GM18508 (cell line): Measurements from ENCODE around the gene EGF.

Experiments used
- ATAC-seq: cut with Tn5 transposase; IDR thresholded peaks from one replicate; pipeline ENCODE4 v1.9.1; 2021; ENCODE audit warnings: moderate number of reproducible peaks; ENCODE audit not compliant: insufficient read depth, unreplicated experiment

The EGF gene

GRCh38 chr4:109953556-109953955 lies 40.9 kb downstream of the EGF start:
- no peak for ATAC-seq

- no peak for ATAC-seq
Measured at GRCh38 chr4:109955146-109955545, 42.5 kb downstream of the EGF start.

- ATAC-seq, result no peak
Measured at GRCh38 chr4:109957227-109957626, 44.5 kb downstream of the EGF start.

- ATAC-seq, result no peak
Measured at GRCh38 chr4:109959195-109959594, 46.5 kb downstream of the EGF start.

GRCh38 chr4:109962401-109962800 lies 49.7 kb downstream of the EGF start:
- ATAC-seq, result no peak

GRCh38 chr4:109966891-109967481 lies 54.3 kb downstream of the EGF start:
- no peak for ATAC-seq

- ATAC-seq, result peak; percentile 53
Measured at GRCh38 chr4:109967798-109968520, 55.3 kb downstream of the EGF start.

- ATAC-seq, result no peak
Measured at GRCh38 chr4:109969087-109969486, 56.4 kb downstream of the EGF start.

GRCh38 chr4:109969919-109970318 lies 57.2 kb downstream of the EGF start:
- ATAC-seq, result no peak

- no peak for ATAC-seq
Measured at GRCh38 chr4:109972786-109973528, 60.3 kb downstream of the EGF start.

GRCh38 chr4:109973529-109973905 lies 60.8 kb downstream of the EGF start:
- ATAC-seq, result no peak

GRCh38 chr4:109976189-109976588 lies 63.5 kb downstream of the EGF start:
- ATAC-seq, result no peak

GRCh38 chr4:109977854-109978501 lies 65.3 kb downstream of the EGF start:
- no peak for ATAC-seq

GRCh38 chr4:109978704-109979454 lies 66.2 kb downstream of the EGF start:
- no peak for ATAC-seq

GRCh38 chr4:109979920-109980717 lies 67.4 kb downstream of the EGF start:
- ATAC-seq, result no peak

GRCh38 chr4:109981936-109982335 lies 69.3 kb downstream of the EGF start:
- no peak for ATAC-seq

GRCh38 chr4:109982521-109982920 lies 69.8 kb downstream of the EGF start:
- ATAC-seq, result no peak

GRCh38 chr4:109985993-109986974 lies 73.6 kb downstream of the EGF start:
- ATAC-seq, result no peak
